ENCODE results near the gene MRTFB. TPM values are rescaled to one million over a fixed set of nuclear protein-coding genes. Genes with fewer than 3 reads are reported as not detected.
A peak's percentile ranks its signal among the peaks of the same experiment; 100 is the strongest.

MRTFB gene
- total RNA-seq, 1 experiment from 2014 or later, result 30.0 TPM

GRCh38 chr16:14063618-14064581, 7.2 kb upstream of the MRTFB start:
- Mint-ChIP-seq H3K9me3 (ENCODE audit: unreplicated experiment) (no peaks in the 10 kb centered on the region), H3K36me3 (ENCODE audit: insufficient read depth, unreplicated experiment) (no peaks in the 10 kb centered on the region), H3K27me3 (ENCODE audit: insufficient read depth, unreplicated experiment) (no peaks in the 10 kb centered on the region), H3K4me3 (ENCODE audit: unreplicated experiment) (no peak overlapping the region), H3K4me1 (ENCODE audit: insufficient read depth, unreplicated experiment) (no peaks in the 10 kb centered on the region), H3K27ac (ENCODE audit: low read depth, unreplicated experiment) (no peak overlapping the region)
- BruUV-seq (replicated peaks), result no TSS peak
- no peak for TF ChIP-seq CTCF (IDR thresholded peaks at IDR 0.05; ENCODE audit: unreplicated experiment)
- intact Hi-C loops (cut with micrococcal nuclease), result no loop called here
- CTCF ChIA-PET, result interaction anchor here (1.2 kb wide), 1 partner anchor 144 kb away, joined by 6 read pairs; the partner anchor contains the start of gene ERCC4
- DNase-seq (ENCODE audit: unreplicated experiment), result no peak
- POLR2A ChIA-PET, result interaction anchor here (0.6 to 0.7 kb wide), 2 partner anchors 57 to 139 kb away, joined by 3 to 4 read pairs; no protein-coding TSS in a partner anchor

GRCh38 chr16:14069818-14070217, 1.3 kb upstream of the MRTFB start:
- no TSS peak for BruUV-seq (replicated peaks)
- peaks cover 6% of the 10 kb centered on the region for H3K36me3 Mint-ChIP-seq (ENCODE audit: insufficient read depth, unreplicated experiment)
- intact Hi-C loops (cut with micrococcal nuclease), result loop anchor here (5.0 kb wide), 2 partner anchors 133 to 177 kb away; no protein-coding TSS in a partner anchor
- POLR2A ChIA-PET, result interaction anchor here (0.6 to 1.4 kb wide), 7 partner anchors 23 to 121 kb away, joined by 3 to 4 read pairs (median 3); no protein-coding TSS in a partner anchor
- H3K9me3 Mint-ChIP-seq (ENCODE audit: unreplicated experiment), result no peaks in the 10 kb centered on the region
- H3K4me3 Mint-ChIP-seq (ENCODE audit: unreplicated experiment), result no peak overlapping the region
- DNase-seq (ENCODE audit: unreplicated experiment), result no peak
- CTCF ChIA-PET, result interaction anchor here (0.5 to 1.3 kb wide), 5 partner anchors 12 to 146 kb away, joined by 3 to 4 read pairs (median 3); no protein-coding TSS in a partner anchor
- no peak overlapping the region for H3K27ac Mint-ChIP-seq (ENCODE audit: low read depth, unreplicated experiment)
- no peak for TF ChIP-seq CTCF (IDR thresholded peaks at IDR 0.05; ENCODE audit: unreplicated experiment)
- peaks cover 11% of the 10 kb centered on the region for H3K4me1 Mint-ChIP-seq (ENCODE audit: insufficient read depth, unreplicated experiment)
- H3K27me3 Mint-ChIP-seq (ENCODE audit: insufficient read depth, unreplicated experiment), result no peaks in the 10 kb centered on the region

GRCh38 chr16:14070555-14070876, 603 bp upstream of the MRTFB start:
- peak; percentile 4 for DNase-seq (ENCODE audit: unreplicated experiment)
- H3K36me3 Mint-ChIP-seq (ENCODE audit: insufficient read depth, unreplicated experiment), result peaks cover 12% of the 10 kb centered on the region
- no peaks in the 10 kb centered on the region for H3K9me3 Mint-ChIP-seq (ENCODE audit: unreplicated experiment)
- H3K27me3 Mint-ChIP-seq (ENCODE audit: insufficient read depth, unreplicated experiment), result no peaks in the 10 kb centered on the region
- intact Hi-C loops (cut with micrococcal nuclease), result loop anchor here (5.0 kb wide), 2 partner anchors 133 to 177 kb away; no protein-coding TSS in a partner anchor
- H3K4me3 Mint-ChIP-seq (ENCODE audit: unreplicated experiment), result peak overlapping the region; percentile 90
- TF ChIP-seq CTCF (IDR thresholded peaks at IDR 0.05; ENCODE audit: unreplicated experiment), result no peak
- H3K4me1 Mint-ChIP-seq (ENCODE audit: insufficient read depth, unreplicated experiment), result peaks cover 11% of the 10 kb centered on the region
- CTCF ChIA-PET, result interaction anchor here (0.6 to 1.3 kb wide), 4 partner anchors 13 to 308 kb away, joined by 3 to 4 read pairs (median 4); no protein-coding TSS in a partner anchor
- POLR2A ChIA-PET, result interaction anchor here (0.6 to 1.4 kb wide), 6 partner anchors 22 to 121 kb away, joined by 3 to 4 read pairs (median 3); no protein-coding TSS in a partner anchor
- BruUV-seq (replicated peaks), result no TSS peak
- H3K27ac Mint-ChIP-seq (ENCODE audit: low read depth, unreplicated experiment), result peak overlapping the region; percentile 93

Measured in MCF 10A (cell line).